ENCODE data around the gene ANAPC2.
A peak's percentile ranks its signal among the peaks of the same experiment; 100 is the strongest.

Gene ANAPC2

GRCh38 chr9:137150617-137151457 is 37.5 kb downstream of the ANAPC2 start:
- peak; percentile 58 for DNase-seq (ENCODE audit: low read depth)
- no peak overlapping the region for H3K4me3 ChIP-seq (ENCODE audit: low read length)
- TF ChIP-seq CTCF (IDR thresholded peaks at IDR 0.05; ENCODE audit: insufficient read depth, low read depth, low read length, missing control alignments), result no peak

DNA sequence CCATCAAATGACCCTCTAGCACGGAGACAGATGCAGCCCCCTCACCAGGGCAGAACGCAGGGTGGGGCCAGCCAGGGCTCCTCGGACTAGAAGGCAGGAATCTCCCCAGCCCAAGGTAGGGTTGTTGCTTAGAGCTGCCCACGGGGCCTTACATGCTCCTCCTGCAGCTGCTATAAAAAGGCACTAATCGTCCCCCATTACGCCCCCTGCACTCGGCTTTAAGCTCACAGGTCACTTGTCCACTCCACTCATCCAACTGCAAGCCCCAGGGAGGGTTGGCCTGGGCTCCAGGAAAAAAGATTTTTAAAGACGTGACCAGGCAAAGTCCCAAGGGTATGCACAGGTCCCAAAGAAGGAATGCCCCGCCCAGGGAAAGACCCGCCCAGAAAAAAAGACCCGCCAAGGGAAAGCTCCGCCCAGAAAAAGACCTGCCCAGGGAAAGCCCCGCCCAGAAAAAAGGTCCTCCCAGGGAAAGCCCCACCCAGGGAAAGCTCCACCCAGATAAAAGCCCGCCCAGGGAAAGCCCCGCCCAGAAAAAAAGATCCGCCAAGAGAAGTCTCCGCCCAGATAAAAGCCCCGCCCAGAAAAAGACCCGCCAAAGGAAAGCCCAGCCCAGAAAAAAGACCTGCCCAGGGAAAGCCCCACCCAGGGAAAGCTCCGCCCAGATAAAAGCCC is 38.3 kb downstream of the ANAPC2 start:
- no peak for TF ChIP-seq CTCF (IDR thresholded peaks at IDR 0.05; ENCODE audit: insufficient read depth, low read depth, low read length, missing control alignments)
- H3K4me3 ChIP-seq (ENCODE audit: low read length), result no peak overlapping the region
- DNase-seq (ENCODE audit: low read depth), result peak; percentile 17

GRCh38 chr9:137149363-137149762 is 39.0 kb downstream of the ANAPC2 start:
- DNase-seq (ENCODE audit: low read depth), result no peak
- no peak overlapping the region for H3K4me3 ChIP-seq (ENCODE audit: low read length)
- no peak for TF ChIP-seq CTCF (IDR thresholded peaks at IDR 0.05; ENCODE audit: insufficient read depth, low read depth, low read length, missing control alignments)

GRCh38 chr9:137148661-137149060 is 39.7 kb downstream of the ANAPC2 start:
- no peak overlapping the region for H3K4me3 ChIP-seq (ENCODE audit: low read length)
- DNase-seq (ENCODE audit: low read depth), result no peak
- no peak for TF ChIP-seq CTCF (IDR thresholded peaks at IDR 0.05; ENCODE audit: insufficient read depth, low read depth, low read length, missing control alignments)

DNA sequence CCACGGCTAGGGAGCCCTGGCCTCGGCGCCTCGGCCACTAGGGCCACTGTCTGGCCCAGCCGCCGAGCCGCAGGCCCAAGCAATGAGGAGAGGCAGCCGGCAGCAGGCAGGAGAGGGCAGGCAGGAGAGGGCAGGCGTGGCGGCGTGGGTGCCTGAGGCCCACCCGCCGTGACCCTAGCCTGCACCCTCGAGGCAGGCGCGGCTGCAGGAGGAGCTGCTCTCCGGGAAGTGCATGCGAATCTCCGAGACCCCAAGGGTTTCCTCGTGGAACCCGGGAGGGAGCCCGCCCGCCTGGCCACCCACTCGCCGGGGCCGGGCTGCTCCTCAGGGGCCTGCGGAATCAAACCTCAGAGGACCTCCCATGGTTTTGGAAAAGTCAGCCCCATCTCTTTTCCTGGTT is 40.1 kb downstream of the ANAPC2 start:
- TF ChIP-seq CTCF (IDR thresholded peaks at IDR 0.05; ENCODE audit: insufficient read depth, low read depth, low read length, missing control alignments), result no peak
- DNase-seq (ENCODE audit: low read depth), result no peak
- H3K4me3 ChIP-seq (ENCODE audit: low read length), result no peak overlapping the region

DNA sequence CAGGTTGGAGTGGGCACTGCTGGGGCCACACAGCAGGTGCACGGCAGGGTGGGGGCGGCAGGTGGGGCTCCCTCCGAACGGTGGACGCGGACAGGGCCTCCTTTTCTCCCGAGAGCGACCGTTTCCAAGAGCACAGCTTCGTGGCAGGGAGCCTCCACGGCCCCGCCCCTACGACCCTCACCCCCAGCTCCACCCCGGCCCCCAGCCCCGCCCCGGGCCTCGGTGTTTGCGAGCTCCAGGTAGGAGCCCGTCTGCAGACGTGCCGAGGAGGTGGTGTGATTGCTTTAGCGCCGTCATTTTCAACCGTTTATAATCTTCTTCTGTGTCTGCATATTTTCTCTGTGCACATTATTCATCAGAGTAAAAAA is 40.6 kb downstream of the ANAPC2 start:
- no peak for DNase-seq (ENCODE audit: low read depth)
- no peak overlapping the region for H3K4me3 ChIP-seq (ENCODE audit: low read length)
- TF ChIP-seq CTCF (IDR thresholded peaks at IDR 0.05; ENCODE audit: insufficient read depth, low read depth, low read length, missing control alignments), result no peak
